ENCODE data around the gene CAMSAP1. TPM values are rescaled to one million over a fixed set of nuclear protein-coding genes. Genes with fewer than 3 reads are reported as not detected.

The CAMSAP1 gene
- total RNA-seq, 1 experiment from 2014 or later = 24.2 TPM

DNA sequence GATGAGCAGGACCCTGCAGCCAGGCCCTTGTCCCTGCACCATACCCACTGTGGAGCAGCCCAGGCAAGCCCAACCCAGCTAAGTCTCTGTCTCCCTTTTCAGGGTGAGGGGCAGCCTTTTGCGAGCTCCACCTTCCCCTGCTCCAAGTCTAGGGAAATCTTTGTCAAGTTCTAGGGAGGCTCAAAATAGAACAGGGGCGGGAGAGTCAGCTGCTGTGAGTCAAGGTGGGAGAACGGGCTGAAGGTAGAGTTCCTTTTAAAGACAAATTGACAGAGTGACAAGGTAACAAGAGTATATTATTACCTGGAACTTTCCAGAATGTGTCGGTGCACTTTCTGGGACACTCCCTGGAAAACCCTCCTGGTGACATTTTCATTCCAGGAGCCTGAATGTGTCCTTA is 140.6 kb downstream of the CAMSAP1 start:
- no peak for DNase-seq (ENCODE audit: extremely low read depth, low read depth)

- DNase-seq (ENCODE audit: extremely low read depth, low read depth) = no peak
These were observed 141.1 kb downstream of the CAMSAP1 start for GRCh38 chr9:135766251-135766650.

GRCh38 chr9:135765416-135765815 is 141.9 kb downstream of the CAMSAP1 start:
- no peak for DNase-seq (ENCODE audit: extremely low read depth, low read depth)

DNA sequence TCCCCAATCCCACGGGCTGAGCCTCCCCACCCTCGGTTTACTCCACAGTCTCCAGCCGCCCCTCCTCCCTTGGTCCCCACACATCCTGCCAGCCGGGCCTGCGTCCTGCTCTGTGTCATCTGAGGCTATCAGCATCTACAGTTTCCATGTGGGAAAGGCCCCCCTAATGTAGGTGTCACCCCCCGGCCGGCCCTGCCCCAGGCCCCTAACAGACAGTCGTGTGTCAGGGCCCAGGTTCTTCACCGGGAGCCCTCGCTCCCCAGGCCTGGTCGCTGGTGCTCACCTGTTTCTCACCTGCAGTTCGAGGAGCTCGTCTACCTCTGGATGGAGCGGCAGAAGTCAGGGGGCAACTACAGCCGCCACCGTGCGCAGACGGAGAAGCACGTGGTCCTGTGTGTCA is 142.6 kb downstream of the CAMSAP1 start:
- DNase-seq (ENCODE audit: extremely low read depth, low read depth) = no peak

- DNase-seq (ENCODE audit: extremely low read depth, low read depth) = no peak
These were observed 143.5 kb downstream of the CAMSAP1 start for GRCh38 chr9:135763716-135764446.

DNA sequence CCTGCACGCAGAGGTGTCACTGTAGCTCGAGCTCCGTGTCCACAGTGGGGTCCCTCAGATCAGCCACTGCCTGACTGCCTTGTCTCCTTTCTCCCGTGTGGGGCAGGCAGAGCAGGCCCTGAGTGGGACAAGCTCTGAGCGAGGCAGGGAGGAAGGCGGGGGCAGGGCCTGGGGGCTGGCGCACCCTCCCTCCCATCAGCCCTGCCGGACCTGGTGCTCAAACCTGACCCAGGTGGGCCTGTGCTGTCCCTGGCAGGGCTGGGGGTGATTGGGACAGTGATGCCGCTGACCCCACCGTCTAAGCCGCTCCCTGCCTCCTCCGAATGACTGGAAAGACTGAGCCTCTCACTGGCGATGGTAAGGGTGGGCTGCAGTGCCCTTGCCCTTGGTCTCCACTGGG is 144.4 kb downstream of the CAMSAP1 start:
- DNase-seq (ENCODE audit: extremely low read depth, low read depth) = no peak

DNA sequence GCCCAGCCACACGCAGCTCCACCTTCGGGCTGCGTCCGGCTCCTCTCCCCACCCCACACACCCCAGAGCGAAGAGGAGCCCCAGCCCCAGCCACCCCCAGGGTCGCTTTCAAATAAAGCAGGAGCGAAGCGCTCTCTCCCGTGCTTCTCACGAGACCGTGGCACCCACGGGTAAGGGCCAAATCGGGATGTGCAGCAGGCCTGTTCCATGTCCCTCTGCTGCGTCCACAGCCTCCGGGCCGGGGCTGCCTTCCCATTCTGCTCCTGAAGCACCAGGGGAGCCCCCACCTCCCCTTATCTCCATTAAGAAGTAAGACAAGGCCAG is 145.5 kb downstream of the CAMSAP1 start:
- DNase-seq (ENCODE audit: extremely low read depth, low read depth) = no peak

GRCh38 chr9:135761150-135761844 is 146.0 kb downstream of the CAMSAP1 start:
- DNase-seq (ENCODE audit: extremely low read depth, low read depth) = no peak

DNA sequence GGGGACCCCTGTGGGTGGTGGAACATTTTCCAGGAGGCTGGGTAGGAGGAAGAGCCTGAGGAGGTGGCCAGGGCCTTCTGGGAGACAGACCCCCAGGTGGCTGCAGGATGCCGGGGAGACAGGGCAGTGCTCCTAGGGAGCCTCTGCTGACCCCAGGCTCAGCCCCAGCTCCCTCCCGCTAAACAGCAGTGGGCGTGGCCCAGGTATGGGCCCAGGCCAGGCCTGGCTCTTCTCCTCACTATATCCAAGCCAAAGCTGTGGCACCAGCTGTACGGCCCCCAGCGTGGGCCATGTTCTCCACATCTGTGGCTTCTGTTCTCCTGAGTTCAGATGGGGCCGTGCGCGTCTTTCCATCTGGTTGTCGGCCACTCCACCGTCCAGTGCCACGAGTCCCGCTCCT is 146.9 kb downstream of the CAMSAP1 start:
- DNase-seq (ENCODE audit: extremely low read depth, low read depth) = no peak

- no peak for DNase-seq (ENCODE audit: extremely low read depth, low read depth)
These were observed 147.6 kb downstream of the CAMSAP1 start for GRCh38 chr9:135759676-135760300.

- no peak for DNase-seq (ENCODE audit: extremely low read depth, low read depth)
These were observed 148.5 kb downstream of the CAMSAP1 start for GRCh38 chr9:135758870-135759269.

Other genes starting within 250 kb of the CAMSAP1 start
- gene LCN9, start 244.2 kb downstream of the CAMSAP1 start, total RNA-seq (2014; rRNA removed; shearing (Covaris generic)) = not detected in 2 replicates
- gene SOHLH1, start 208.1 kb downstream of the CAMSAP1 start, total RNA-seq (2014; rRNA removed; shearing (Covaris generic)) = not detected in 2 replicates
- gene KCNT1, start 205.4 kb downstream of the CAMSAP1 start, total RNA-seq (2014; rRNA removed; shearing (Covaris generic)) = not detected in 2 replicates
- 33.6 and 34.4 TPM in 2 replicates for gene UBAC1, start 53.8 kb upstream of the CAMSAP1 start, total RNA-seq (2014; rRNA removed; shearing (Covaris generic))
- gene NACC2, start 187.7 kb upstream of the CAMSAP1 start, total RNA-seq (2014; rRNA removed; shearing (Covaris generic)) = 26.1 and 27.0 TPM in 2 replicates
- gene TMEM250, start 211.3 kb upstream of the CAMSAP1 start, total RNA-seq (2014; rRNA removed; shearing (Covaris generic)) = 49.0 and 56.6 TPM in 2 replicates